Dedifferentiated amniotic fluid mesenchymal stem cell (primary cell): ENCODE data around the gene AJUBA.
"Not testable (repeated sequence)": the region's sequence is repeated elsewhere in the genome, so short reads cannot be mapped to it uniquely, and the experiment has no call there.

Experiments
- DNase-seq: peaks from one replicate; pipeline ENCODE4 v3.0.0-alpha.2; 2016; ENCODE audit errors: extremely low spot score

AJUBA gene

GRCh38 chr14:22982477-22983245 lies at the start of gene AJUBA:
Gene AJUBA (minus strand): TSS chr14:22982551. CDS start chr14:22982266, 285 bp downstream.
- DNase-seq = peak; percentile 94

- no peak for DNase-seq
Measured at GRCh38 chr14:23030936-23031335, 48.6 kb upstream of the AJUBA start.

DNA sequence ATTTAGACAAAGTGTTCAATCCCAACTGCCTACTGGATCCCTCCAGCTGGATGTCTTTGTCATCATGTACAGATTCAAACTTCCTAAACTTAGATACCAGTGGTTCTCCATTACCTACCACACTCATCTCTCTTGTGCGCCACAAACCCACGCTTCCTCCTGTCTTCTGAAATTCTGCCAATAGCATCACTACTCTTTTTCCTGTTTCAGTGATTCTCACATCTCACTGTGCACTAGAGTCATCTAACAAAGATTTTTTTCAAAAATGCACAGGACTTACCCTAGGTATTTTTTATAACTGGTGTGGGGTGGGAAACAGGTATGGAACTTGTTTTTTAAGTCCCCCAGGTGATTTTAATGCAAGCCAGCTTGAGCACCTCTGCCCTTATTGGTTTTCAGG lies 46.4 kb upstream of the AJUBA start:
- DNase-seq = no peak

GRCh38 chr14:23025151-23025814 lies 42.9 kb upstream of the AJUBA start:
- no peak for DNase-seq

DNA sequence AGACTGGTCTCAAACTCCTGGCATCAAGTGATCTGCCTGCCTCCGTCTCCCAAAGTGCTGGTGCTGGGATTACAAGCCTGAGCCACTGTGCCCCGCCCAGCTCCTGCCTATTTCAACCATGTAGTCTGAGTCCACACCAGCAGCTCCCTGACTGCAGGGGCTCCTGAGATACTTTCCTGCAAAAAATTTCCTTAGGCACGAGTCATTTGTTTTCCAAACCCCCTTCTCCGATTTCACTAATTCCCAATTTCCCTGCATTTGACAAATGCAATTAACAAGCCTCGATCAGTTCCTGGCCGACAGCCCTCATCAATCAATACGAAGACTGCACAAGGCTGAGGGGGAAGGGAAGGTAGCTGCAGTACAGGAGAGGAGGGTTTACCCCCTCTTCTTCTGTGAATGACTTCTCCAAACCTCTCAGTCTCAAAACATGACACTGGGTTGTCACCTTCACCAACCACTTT lies 42.3 kb upstream of the AJUBA start:
- no peak for DNase-seq

DNA sequence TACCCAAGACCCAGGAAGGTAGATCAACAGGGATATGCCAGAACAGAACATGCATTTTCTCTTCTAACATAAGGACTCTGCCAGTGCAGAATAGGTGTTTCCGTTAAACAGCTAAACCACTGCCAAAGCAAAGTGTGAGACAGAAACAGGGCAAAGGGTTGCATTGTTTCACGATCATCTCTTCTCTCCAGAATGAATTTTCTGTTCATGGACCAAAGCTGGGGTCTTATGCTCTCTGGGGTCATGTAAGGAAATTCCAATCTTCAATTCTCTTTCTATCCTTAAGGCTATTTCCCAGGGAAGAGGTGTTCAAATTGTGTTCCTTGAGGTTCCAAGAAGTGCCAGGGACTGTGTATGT lies 41.4 kb upstream of the AJUBA start:
- DNase-seq = no peak

DNA sequence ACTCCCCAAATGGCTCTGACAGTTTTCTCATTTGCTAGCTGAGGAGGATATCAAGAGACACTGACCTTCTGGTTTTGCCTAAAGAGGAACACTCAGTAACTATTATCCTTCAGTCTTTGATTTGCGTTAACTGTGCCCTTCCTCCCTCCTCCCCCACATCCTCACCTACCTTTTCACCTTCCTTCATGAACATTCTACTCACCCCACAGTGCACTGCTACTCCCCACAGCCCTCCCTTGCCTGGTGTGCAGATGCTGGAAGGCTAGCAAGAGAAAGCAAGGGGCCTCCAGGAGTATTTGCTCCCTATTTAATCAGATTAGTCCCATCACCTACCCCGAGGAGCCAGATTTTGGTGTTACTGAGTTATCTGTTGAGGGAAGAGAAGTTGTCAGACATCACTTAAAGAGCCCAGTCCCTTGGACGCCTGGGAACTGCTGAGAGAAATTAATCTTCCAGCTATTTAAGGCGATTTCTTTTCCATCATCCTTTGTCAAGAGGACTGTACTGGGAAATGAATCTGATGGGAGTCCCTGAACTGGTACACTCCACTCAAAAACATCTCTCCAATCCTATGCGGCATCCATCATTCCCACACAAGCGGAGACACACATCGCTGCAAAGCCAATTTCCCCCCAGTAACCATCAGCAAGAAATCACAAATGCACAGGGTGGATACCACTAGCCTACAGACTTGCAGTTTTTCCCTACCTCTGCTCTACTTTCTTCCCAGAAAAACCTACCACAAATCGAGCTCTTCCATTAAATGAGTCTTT lies 40.9 kb upstream of the AJUBA start:
- no peak for DNase-seq

- DNase-seq = no peak
Measured at GRCh38 chr14:23021889-23022442, 39.6 kb upstream of the AJUBA start.

- DNase-seq = no peak
Measured at GRCh38 chr14:23021434-23021833, 39.1 kb upstream of the AJUBA start.

GRCh38 chr14:23020143-23021128 lies 38.1 kb upstream of the AJUBA start:
- DNase-seq = no peak

DNA sequence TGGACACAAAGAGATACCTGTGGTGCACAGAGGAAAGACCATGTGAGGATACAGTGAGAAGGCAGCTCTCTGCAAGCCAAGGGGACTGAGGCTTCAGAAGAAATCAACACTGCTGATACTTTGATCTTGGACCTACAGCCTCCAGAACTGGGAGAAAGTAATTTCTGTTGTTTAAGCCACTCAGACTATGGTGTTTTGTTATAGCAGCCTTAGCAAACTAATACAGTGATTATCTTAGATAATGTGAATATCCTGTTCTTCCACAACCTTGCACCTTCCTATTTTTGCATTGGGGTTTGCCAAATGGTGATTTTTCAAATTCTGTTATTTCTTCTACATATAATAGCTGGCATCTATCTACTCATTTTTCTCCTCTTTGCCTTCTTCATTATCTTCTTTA lies 35.8 kb upstream of the AJUBA start:
- DNase-seq = no peak

DNA sequence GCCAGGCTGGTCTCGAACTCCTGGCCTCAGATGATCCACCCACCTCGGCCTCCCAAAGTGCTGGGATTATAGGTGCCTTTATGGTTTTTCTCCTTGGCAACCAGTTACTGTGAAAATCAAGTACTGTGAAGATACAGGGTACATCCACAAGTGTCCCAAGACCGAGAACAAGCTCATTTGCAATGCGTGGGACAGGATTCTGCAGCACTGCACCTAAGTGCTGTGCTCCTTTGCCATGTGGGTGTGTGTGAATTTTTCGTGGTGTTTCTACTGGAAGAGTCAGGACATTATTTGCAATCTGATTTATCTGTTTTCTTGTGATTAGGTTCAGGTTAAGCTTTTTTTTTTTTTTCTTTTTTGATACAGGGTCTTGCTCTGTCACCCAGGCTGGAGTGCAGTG lies 34.7 kb upstream of the AJUBA start:
- DNase-seq = no peak

- no peak for DNase-seq
Measured at GRCh38 chr14:23015618-23016017, 33.3 kb upstream of the AJUBA start.

GRCh38 chr14:23013749-23014054 lies 31.4 kb upstream of the AJUBA start:
- not testable (repeated sequence) for DNase-seq

DNA sequence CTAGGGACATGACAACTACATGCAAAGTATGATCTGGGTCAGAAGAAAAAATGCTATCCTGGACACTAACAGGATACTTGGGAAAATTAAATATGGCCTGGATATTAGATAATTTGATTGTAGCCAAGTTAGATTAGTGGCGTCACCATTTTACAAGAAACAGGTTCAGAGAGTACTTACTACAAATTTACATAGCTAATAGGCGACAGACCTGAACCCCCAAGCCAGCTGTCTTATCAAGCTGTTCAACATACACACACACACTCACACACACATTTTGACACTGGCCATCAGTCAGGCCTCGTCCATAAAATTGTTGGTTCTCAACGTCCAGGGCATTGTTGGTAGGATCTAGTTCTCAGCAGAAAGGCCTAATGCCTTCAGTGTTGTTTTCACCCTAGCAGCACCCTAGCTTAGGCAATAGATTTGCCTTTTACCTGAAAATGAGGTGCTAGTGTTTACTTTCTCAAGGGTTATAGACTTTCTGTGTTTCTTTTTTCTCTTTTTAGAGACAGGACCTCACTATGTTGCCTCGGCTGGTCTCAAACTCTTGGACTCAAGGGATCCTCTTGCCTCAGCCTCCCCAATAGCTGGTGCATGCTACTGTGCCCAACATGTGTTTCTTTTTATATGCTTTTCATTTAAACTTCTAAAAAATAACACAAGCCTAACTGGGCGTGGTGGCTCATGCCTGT lies 30.9 kb upstream of the AJUBA start:
- no peak for DNase-seq

DNA sequence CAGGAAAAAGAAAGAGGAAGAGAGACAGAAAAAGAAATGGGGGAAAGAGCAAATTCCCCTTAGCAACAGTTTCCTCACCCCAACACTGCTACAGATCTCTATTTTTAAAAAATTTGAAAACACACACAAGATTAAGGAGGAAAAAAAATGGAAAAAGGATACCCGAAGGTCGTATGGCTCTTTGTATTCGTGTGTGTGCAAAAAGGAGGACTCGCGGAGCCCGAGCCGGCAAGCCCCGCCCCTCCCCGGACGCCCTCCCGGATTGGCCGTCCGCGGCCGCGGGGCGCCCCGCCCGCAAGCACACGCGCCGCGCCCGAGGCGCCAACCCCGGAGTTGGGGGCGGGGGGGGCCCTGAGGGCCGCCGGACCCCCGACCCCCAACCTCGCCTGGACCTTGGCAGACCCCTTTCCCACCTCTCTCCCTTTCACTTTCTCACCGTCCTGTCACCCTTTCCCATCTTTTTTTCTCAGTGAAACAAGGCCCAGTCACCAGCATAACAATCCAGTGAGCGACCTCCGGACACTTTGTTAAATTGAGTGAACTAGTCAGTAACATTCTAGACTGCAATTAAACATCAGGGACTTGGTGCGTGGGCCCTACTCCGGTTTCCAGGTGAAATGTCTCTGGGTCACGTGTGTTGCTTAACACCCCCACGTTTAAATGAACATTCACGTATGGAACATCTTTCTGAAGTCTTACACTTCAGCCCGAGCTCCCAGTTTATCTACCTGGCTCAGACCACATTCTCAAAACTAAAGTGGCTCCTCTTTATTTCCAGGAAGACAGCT lies 27.8 kb upstream of the AJUBA start, which contains the start of gene C14orf93:
C14orf93 (minus strand) TSS at position 205 of the 788 bp plus-strand sequence. CDS start 11,120 bp downstream, outside the sequence.
- peak; percentile 42 for DNase-seq

DNA sequence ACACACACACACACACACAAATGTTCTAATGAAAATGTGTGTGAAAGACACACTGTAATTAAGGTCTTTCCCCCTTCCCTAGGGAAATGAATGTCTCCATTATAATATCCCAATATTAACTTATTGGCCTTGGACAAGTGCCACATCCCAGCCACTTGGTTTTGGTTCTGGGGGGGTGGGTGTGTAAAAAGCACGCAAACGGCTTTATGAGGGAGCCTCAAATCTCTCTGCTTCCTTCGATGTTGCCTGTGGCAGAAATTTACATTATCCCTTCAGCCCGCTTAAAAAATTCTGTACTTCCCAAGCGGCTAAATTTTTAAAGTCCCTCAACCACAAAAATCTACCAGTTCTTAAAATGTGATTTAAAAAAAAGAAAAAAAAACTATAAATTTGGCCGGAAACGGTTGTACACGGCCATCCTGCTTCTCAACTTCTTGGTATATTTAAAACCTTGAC lies 27.2 kb upstream of the AJUBA start:
- DNase-seq = no peak

- DNase-seq = no peak
Measured at GRCh38 chr14:23008831-23009230, 26.5 kb upstream of the AJUBA start.
